A673 (cell line): ENCODE results near the gene SLC23A2.

ENCODE experiments used
- EZH2 ChIP-seq: fragments of 200-600 bp; sonication (generic); IDR thresholded peaks from 2 replicates; pipeline ENCODE4 v1.6.1; 2017; ENCODE audit warnings: borderline replicate concordance, low read depth, mild to moderate bottlenecking, mixed read lengths, antibody characterized with exemption, low read length; ENCODE audit not compliant: poor library complexity, severe bottlenecking
- TF ChIP-seq, protein P1 (sequence below): fragments of 300-800, 200-600 bp; sonication (generic); conservative IDR thresholded peaks from 2 replicates; pipeline ENCODE4 v1.5.1; 2017; ENCODE audit warnings: low read depth, mild to moderate bottlenecking, antibody characterized with exemption, low read length, moderate library complexity, mixed read lengths

DNA sequence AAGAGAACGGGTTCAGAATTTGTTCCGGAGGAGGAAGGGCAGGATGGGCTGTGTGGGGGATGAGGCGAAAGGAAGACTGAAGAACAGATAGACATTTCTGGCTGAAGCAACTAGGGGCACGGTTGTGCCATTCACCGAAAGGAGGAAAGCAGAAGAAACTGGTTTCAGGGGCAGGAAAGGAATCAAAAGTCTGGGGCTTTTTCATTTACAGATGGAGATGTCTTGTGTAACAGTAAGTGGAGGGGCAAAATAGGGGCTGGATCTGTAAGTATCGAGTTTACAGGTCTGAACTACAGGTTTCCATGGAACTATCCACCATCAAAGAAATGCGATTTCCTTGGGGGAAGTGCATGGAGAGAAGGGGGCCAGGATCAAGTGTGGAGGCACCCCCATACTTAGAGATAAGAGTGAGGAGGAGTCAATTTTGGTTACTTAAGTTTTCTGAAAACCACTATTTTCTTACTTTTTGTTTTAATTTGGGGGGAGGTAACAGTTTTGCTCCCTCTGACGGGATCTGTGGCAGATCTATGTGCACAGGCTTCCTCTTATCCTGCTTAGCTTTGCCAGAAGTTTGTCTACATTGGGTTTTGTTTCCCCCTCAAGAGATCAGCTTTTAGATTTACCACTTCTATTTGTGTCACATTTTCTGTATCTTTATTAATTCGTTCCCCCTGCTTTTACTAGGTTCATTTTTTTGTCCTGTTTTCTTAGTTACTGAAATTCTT lies 120.1 kb downstream of the SLC23A2 start:
- TF ChIP-seq, protein P1, sequence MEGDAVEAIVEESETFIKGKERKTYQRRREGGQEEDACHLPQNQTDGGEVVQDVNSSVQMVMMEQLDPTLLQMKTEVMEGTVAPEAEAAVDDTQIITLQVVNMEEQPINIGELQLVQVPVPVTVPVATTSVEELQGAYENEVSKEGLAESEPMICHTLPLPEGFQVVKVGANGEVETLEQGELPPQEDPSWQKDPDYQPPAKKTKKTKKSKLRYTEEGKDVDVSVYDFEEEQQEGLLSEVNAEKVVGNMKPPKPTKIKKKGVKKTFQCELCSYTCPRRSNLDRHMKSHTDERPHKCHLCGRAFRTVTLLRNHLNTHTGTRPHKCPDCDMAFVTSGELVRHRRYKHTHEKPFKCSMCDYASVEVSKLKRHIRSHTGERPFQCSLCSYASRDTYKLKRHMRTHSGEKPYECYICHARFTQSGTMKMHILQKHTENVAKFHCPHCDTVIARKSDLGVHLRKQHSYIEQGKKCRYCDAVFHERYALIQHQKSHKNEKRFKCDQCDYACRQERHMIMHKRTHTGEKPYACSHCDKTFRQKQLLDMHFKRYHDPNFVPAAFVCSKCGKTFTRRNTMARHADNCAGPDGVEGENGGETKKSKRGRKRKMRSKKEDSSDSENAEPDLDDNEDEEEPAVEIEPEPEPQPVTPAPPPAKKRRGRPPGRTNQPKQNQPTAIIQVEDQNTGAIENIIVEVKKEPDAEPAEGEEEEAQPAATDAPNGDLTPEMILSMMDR, result no peak
- TF ChIP-seq EZH2, result no peak
